PC-9 (cell line): ENCODE measurements around the gene TMEM117. TPM values are rescaled to one million over a fixed set of nuclear protein-coding genes. Genes with fewer than 3 reads are reported as not detected.

Experiments used
- BruUV-seq: library from RNA; stranded (reverse); fragments of 400-500 nt; replicated peaks from 2 replicates; lab custom pipeline; 2021; lab: Mats Ljungman, UMichigan
- CTCF ChIA-PET: fragments of 300-600 bp; sonication (Branson Sonifier 250); formaldehyde crosslinking; loops from one replicate; lab custom pipeline; 2022; ENCODE audit warnings: antibody characterized with exemption; lab: Charles Lee
- POLR2A ChIA-PET: fragments of 300-600 bp; sonication (Branson Sonifier 250); formaldehyde crosslinking; loops from one replicate; lab custom pipeline; 2022; ENCODE audit warnings: antibody characterized with exemption; ENCODE audit not compliant: unreplicated experiment; lab: Charles Lee
- DNase-seq, 2 experiments: peaks; one replicate each; pipeline versions ENCODE4 v3.0.0 to v3.0.0-alpha.2; 2015 to 2022; ENCODE audit warnings: mixed read lengths in 1 of 2
- H2AFZ ChIP-seq: fragments of 200-600 bp; sonication (generic); 2 replicates; pipeline ENCODE4 v1.8.1; 2017; ENCODE audit warnings: antibody characterized with exemption
- H3F3A ChIP-seq: fragments of 200-600 bp; sonication (generic); 2 replicates; pipeline ENCODE4 v1.8.1; 2017; ENCODE audit warnings: antibody characterized with exemption, mild to moderate bottlenecking, low read depth; ENCODE audit not compliant: insufficient read depth
- H3K27ac ChIP-seq: fragments of 200-600 bp; sonication (generic); 2 replicates; pipeline ENCODE4 v1.6.1; 2016; ENCODE audit warnings: mixed run types
- H3K27me3 ChIP-seq: fragments of 200-600 bp; sonication (generic); 2 replicates; pipeline ENCODE4 v1.6.1; 2016; ENCODE audit warnings: low read depth, mixed run types; ENCODE audit not compliant: insufficient read depth
- H3K36me3 ChIP-seq: fragments of 200-600 bp; sonication (generic); 2 replicates; pipeline ENCODE4 v1.6.1; 2016; ENCODE audit warnings: low read depth, mixed run types
- H3K4me1 ChIP-seq: fragments of 200-600 bp; sonication (generic); replicated peaks from 2 replicates; pipeline ENCODE4 v1.6.1; 2016; ENCODE audit warnings: mixed run types; ENCODE audit not compliant: insufficient read depth
- H3K4me2 ChIP-seq: fragments of 200-600 bp; sonication (generic); 2 replicates; pipeline ENCODE4 v1.6.1; 2017; ENCODE audit warnings: mixed run types
- H3K4me3 ChIP-seq: fragments of 200-600 bp; sonication (generic); 2 replicates; pipeline ENCODE4 v1.6.1; 2016; ENCODE audit warnings: mixed run types
- H3K79me2 ChIP-seq: fragments of 200-600 bp; sonication (generic); 2 replicates; pipeline ENCODE4 v1.6.1; 2017; ENCODE audit warnings: low read depth, mixed run types
- H3K9me2 ChIP-seq: fragments of 200-600 bp; sonication (generic); 2 replicates; pipeline ENCODE4 v1.8.1; 2017; ENCODE audit warnings: mild to moderate bottlenecking; ENCODE audit not compliant: insufficient read depth
- H3K9me3 ChIP-seq: fragments of 200-600 bp; sonication (generic); 2 replicates; pipeline ENCODE4 v1.8.1; 2016; ENCODE audit warnings: low read depth; ENCODE audit not compliant: insufficient read depth
- H4K20me1 ChIP-seq: fragments of 200-600 bp; sonication (generic); 2 replicates; pipeline ENCODE4 v1.8.1; 2017; ENCODE audit not compliant: insufficient read depth
- CTCF ChIP-seq: fragments of 200-600 bp; sonication (generic); conservative IDR thresholded peaks from 2 replicates; pipeline ENCODE4 v1.6.1; 2017; ENCODE audit warnings: mixed run types, antibody characterized with exemption, mild to moderate bottlenecking, moderate library complexity
- EZH2 ChIP-seq: fragments of 200-600 bp; sonication (generic); IDR thresholded peaks from 2 replicates; pipeline ENCODE4 v1.8.0; 2017; ENCODE audit warnings: antibody characterized with exemption, low read depth
- intact Hi-C: fragments of 100-400 bp; cut with micrococcal nuclease; formaldehyde crosslinking; loops from one replicate; pipeline ENCODE4 v1.10.0; 2022; ENCODE audit not compliant: unreplicated experiment
- total RNA-seq: library from RNA; stranded (reverse); gene quantifications from 2 replicates; pipeline ENCODE4 v1.2.3, GENCODE V29; 2021

The TMEM117 gene
- total RNA-seq, 1 experiment from 2014 or later: 2.0 TPM

DNA sequence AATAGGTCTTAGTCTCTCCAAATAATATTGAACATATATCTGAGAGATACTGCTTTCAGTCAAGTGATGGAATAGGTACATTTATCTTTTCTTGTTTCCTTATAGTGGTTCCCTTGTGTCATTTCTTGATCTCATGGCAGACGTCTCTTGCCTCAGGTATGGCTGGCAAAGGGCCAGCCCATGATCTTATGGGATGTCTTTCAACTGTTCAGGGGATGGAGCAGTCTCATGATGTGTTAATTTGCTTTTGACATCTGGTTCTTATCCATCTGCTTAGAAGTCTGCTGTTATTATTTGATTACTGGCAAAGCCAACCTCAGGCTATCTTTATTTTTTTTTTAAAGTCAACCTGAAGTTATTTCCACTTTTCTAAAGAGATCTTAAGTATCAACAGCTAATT lies 262.9 kb downstream of the TMEM117 start:
- Histone ChIP-seq H3K9me2 (no peaks in the 10 kb centered on the region), H3K79me2 (no peaks in the 10 kb centered on the region), H3K27ac (no peak overlapping the region), H4K20me1 (no peaks in the 10 kb centered on the region), H2AFZ (no peak overlapping the region), H3K9me3 (no peaks in the 10 kb centered on the region), H3K4me1 (no peaks in the 10 kb centered on the region), H3K36me3 (no peaks in the 10 kb centered on the region), H3F3A (no peaks in the 10 kb centered on the region), H3K4me2 (no peak overlapping the region), H3K4me3 (no peak overlapping the region), H3K27me3 (no peaks in the 10 kb centered on the region)
- no peak for DNase-seq
- BruUV-seq: no TSS peak
- POLR2A ChIA-PET: no interaction called here
- TF ChIP-seq CTCF (no peak), EZH2 (no peak)
- intact Hi-C loops: no loop called here
- CTCF ChIA-PET: no interaction called here

DNA sequence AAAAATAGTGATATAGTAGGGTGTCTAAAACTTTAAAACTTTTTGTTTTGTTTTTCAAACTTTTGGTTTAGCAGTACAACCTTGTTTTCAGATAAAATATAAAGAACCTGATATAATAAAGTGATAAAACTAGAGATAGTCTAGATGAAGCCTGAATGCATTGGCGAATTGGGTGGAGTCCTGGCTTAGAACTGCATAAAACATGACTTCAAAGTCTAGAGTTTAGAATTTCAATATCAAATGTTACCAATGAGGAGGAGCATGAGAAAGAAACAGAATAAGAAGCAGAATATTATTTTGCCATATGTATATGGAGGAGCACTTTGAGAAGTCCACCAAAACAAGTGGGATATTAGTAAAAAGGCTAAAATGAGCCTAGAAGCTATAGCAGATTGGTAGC lies 263.6 kb downstream of the TMEM117 start:
- H3K4me2 ChIP-seq: no peak overlapping the region
- H3K27me3 ChIP-seq: no peaks in the 10 kb centered on the region
- no peaks in the 10 kb centered on the region for H3K36me3 ChIP-seq
- H3F3A ChIP-seq: no peaks in the 10 kb centered on the region
- no peak overlapping the region for H3K4me3 ChIP-seq
- H4K20me1 ChIP-seq: no peaks in the 10 kb centered on the region
- BruUV-seq: no TSS peak
- TF ChIP-seq CTCF: no peak
- TF ChIP-seq EZH2: no peak
- ChIA-PET CTCF (no interaction called here), POLR2A (no interaction called here)
- no peak overlapping the region for H3K27ac ChIP-seq
- H3K9me2 ChIP-seq: no peaks in the 10 kb centered on the region
- intact Hi-C loops: no loop called here
- H3K9me3 ChIP-seq: no peaks in the 10 kb centered on the region
- H3K4me1 ChIP-seq: no peaks in the 10 kb centered on the region
- H2AFZ ChIP-seq: no peak overlapping the region
- no peaks in the 10 kb centered on the region for H3K79me2 ChIP-seq
- DNase-seq: no peak

DNA sequence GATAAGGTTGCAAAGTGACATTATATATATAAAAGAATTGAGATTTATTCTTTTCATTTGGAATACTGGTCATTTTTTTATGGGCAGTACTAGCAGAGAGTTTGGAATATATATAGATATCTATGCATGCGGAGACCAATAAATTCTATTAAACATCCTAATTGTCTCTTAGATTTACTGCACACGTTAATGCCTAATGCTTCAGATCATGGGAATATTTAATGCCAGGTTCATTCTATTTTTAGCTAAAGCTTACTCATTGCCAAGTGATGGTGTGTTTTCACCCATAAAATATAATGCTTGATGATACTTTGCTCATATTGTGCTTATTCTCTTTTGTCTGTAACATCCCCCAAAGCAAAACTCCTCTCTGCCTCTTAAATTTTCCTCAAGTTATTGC lies 264.4 kb downstream of the TMEM117 start:
- no peaks in the 10 kb centered on the region for H3K79me2 ChIP-seq
- no peaks in the 10 kb centered on the region for H4K20me1 ChIP-seq
- no peak overlapping the region for H3K4me2 ChIP-seq
- H3K4me1 ChIP-seq: no peaks in the 10 kb centered on the region
- POLR2A ChIA-PET: no interaction called here
- no peak for DNase-seq
- TF ChIP-seq CTCF (no peak), EZH2 (no peak)
- no peaks in the 10 kb centered on the region for H3K9me3 ChIP-seq
- no peaks in the 10 kb centered on the region for H3F3A ChIP-seq
- no peaks in the 10 kb centered on the region for H3K9me2 ChIP-seq
- CTCF ChIA-PET: no interaction called here
- no peak overlapping the region for H3K4me3 ChIP-seq
- no peaks in the 10 kb centered on the region for H3K27me3 ChIP-seq
- H3K36me3 ChIP-seq: no peaks in the 10 kb centered on the region
- no TSS peak for BruUV-seq
- H3K27ac ChIP-seq: no peak overlapping the region
- intact Hi-C loops: no loop called here
- H2AFZ ChIP-seq: no peak overlapping the region
